Measurements from ENCODE around the gene CNBD2. TPM values are rescaled to one million over a fixed set of nuclear protein-coding genes. Genes with fewer than 3 reads are reported as not detected.

CNBD2 gene
- total and polyA plus RNA-seq, 10 of the 15 experiments (the other 5 are each of a cell fraction or from before 2014, with no cell fraction given) = 0.86 to 7.4 (median 4.6) TPM

DNA sequence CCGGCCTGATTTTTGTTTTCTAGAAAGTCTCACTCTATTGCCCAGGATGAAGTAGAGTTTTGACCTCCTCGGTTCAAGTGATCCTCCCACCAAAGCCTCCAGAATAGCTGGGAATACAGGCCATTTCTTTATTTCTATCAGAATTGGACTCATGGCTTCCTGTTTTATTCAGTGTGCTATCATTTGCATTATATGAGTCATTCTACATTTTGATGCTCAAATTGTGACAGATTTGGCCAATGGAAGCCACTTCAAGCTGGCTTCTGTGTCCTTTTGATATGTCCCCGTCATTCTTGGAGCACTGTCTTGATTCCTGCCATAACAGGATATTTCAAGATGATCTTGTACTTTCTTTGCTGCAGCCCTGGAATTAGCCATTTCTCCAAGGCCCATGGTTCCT is 75.1 kb downstream of the CNBD2 start (continued):
- TF ChIP-seq CEBPZ (IDR thresholded peaks at IDR 0.05; ENCODE audit: low read depth, low read length) (no peak), BMI1 (IDR thresholded peaks at IDR 0.05; ENCODE audit: borderline replicate concordance) (no peak), SIN3A (IDR thresholded peaks at IDR 0.05; ENCODE audit: low read depth, low read length) (no peak), RBBP5 (conservative IDR thresholded peaks at IDR 0.05) (no peak), CEBPB (IDR thresholded peaks at IDR 0.05; ENCODE audit: borderline replicate concordance in 1 of 2, low read depth in 2 of 2, low read length in 2 of 2) (no peak), MYB (IDR thresholded peaks at IDR 0.05; ENCODE audit: borderline replicate concordance, low read depth, low read length) (no peak), PBX3 (IDR thresholded peaks at IDR 0.05; ENCODE audit: insufficient replicate concordance, low read depth, low read length) (no peak), ZNF217 (IDR thresholded peaks at IDR 0.05) (no peak), NBN (IDR thresholded peaks at IDR 0.05) (no peak)
- TF ChIP-seq, protein P1, sequence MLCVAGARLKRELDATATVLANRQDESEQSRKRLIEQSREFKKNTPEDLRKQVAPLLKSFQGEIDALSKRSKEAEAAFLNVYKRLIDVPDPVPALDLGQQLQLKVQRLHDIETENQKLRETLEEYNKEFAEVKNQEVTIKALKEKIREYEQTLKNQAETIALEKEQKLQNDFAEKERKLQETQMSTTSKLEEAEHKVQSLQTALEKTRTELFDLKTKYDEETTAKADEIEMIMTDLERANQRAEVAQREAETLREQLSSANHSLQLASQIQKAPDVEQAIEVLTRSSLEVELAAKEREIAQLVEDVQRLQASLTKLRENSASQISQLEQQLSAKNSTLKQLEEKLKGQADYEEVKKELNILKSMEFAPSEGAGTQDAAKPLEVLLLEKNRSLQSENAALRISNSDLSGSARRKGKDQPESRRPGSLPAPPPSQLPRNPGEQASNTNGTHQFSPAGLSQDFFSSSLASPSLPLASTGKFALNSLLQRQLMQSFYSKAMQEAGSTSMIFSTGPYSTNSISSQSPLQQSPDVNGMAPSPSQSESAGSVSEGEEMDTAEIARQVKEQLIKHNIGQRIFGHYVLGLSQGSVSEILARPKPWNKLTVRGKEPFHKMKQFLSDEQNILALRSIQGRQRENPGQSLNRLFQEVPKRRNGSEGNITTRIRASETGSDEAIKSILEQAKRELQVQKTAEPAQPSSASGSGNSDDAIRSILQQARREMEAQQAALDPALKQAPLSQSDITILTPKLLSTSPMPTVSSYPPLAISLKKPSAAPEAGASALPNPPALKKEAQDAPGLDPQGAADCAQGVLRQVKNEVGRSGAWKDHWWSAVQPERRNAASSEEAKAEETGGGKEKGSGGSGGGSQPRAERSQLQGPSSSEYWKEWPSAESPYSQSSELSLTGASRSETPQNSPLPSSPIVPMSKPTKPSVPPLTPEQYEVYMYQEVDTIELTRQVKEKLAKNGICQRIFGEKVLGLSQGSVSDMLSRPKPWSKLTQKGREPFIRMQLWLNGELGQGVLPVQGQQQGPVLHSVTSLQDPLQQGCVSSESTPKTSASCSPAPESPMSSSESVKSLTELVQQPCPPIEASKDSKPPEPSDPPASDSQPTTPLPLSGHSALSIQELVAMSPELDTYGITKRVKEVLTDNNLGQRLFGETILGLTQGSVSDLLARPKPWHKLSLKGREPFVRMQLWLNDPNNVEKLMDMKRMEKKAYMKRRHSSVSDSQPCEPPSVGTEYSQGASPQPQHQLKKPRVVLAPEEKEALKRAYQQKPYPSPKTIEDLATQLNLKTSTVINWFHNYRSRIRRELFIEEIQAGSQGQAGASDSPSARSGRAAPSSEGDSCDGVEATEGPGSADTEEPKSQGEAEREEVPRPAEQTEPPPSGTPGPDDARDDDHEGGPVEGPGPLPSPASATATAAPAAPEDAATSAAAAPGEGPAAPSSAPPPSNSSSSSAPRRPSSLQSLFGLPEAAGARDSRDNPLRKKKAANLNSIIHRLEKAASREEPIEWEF (IDR thresholded peaks at IDR 0.05; ENCODE audit: insufficient replicate concordance, low read depth, low read length) = no peak

Data from GM12878 (cell line).